NOMO-1 (cell line): ENCODE results near the gene MATN3.

ENCODE experiments used
- DNase-seq, 2 experiments: peaks; one replicate each; lab custom pipeline; 2025; ENCODE audit not compliant: unreplicated experiment in 2 of 2; lab: John Stamatoyannopoulos, UW

The MATN3 gene

GRCh38 chr2:20005891-20006470 lies 6.5 kb downstream of the MATN3 start:
- DNase-seq, result no peak

GRCh38 chr2:20005067-20005627 lies 7.3 kb downstream of the MATN3 start:
- no peak for DNase-seq

GRCh38 chr2:20001361-20001863 lies 11.1 kb downstream of the MATN3 start:
- no peak for DNase-seq

- DNase-seq, result no peak
Observed at GRCh38 chr2:19993731-19994130, 18.7 kb downstream of the MATN3 start.

- DNase-seq, result no peak
Observed at GRCh38 chr2:19991895-19992294, 20.6 kb downstream of the MATN3 start.

- no peak for DNase-seq
Observed at GRCh38 chr2:19990416-19990728, 22.1 kb downstream of the MATN3 start.

- DNase-seq, result peak; percentile 13 to 49
Observed at GRCh38 chr2:19989667-19990415, 22.6 kb downstream of the MATN3 start, which contains the start of gene WDR35. WDR35 (minus strand) TSS chr2:19990105; CDS start chr2:19990015, 90 bp downstream.

- no peak for DNase-seq
Observed at GRCh38 chr2:19989342-19989666, 23.2 kb downstream of the MATN3 start.

GRCh38 chr2:19988600-19988999 lies 23.9 kb downstream of the MATN3 start:
- no peak for DNase-seq

- DNase-seq, result peak in 1 of 2 experiments; percentile 69
Observed at GRCh38 chr2:19987936-19988335, 24.5 kb downstream of the MATN3 start.

GRCh38 chr2:19982268-19982667 lies 30.2 kb downstream of the MATN3 start:
- DNase-seq, result no peak

- no peak for DNase-seq
Observed at GRCh38 chr2:19979932-19980331, 32.5 kb downstream of the MATN3 start.

- no peak for DNase-seq
Observed at GRCh38 chr2:19973466-19973865, 39.0 kb downstream of the MATN3 start.

- DNase-seq, result peak in 1 of 2 experiments; percentile 3
Observed at GRCh38 chr2:19971691-19972090, 40.8 kb downstream of the MATN3 start.

GRCh38 chr2:19963386-19963785 lies 49.1 kb downstream of the MATN3 start:
- no peak for DNase-seq

- peak; percentile 63 to 72 for DNase-seq
Observed at GRCh38 chr2:19955544-19956422, 56.7 kb downstream of the MATN3 start.

- DNase-seq, result no peak
Observed at GRCh38 chr2:19949071-19949470, 63.4 kb downstream of the MATN3 start.

GRCh38 chr2:19947184-19947940 lies 65.1 kb downstream of the MATN3 start:
- DNase-seq, result no peak

- DNase-seq, result no peak
Observed at GRCh38 chr2:19944205-19944845, 68.1 kb downstream of the MATN3 start.

- DNase-seq, result no peak
Observed at GRCh38 chr2:19943189-19943588, 69.3 kb downstream of the MATN3 start.
